H1 (cell line): ENCODE data around the gene ARMC6. TPM values are rescaled to one million over a fixed set of nuclear protein-coding genes. Genes with fewer than 3 reads are reported as not detected.

Source experiments
- CTCF ChIA-PET: fragments of 300-600 bp; sonication (Branson Sonifier 250); formaldehyde crosslinking; loops from one replicate; lab custom pipeline; 2021; ENCODE audit not compliant: partially characterized antibody; lab: Charles Lee
- POLR2A ChIA-PET: fragments of 300-600 bp; sonication (Branson Sonifier 250); formaldehyde crosslinking; loops from one replicate; lab custom pipeline; 2021; ENCODE audit warnings: inconsistent platforms; ENCODE audit not compliant: partially characterized antibody; lab: Charles Lee
- DNase-seq, 2 experiments: peaks; one replicate each; pipeline versions ENCODE4 v3.0.0 to v3.0.0-alpha.2; 2010 to 2022; ENCODE audit warnings: low spot score in 2 of 2, low read depth in 1 of 2, mixed read lengths in 1 of 2
- FAIRE-seq: peaks from 2 replicates; lab custom pipeline; 2011; peaks lifted over from hg19 to GRCh38; lab: Jason Lieb, UNC
- H2AFZ ChIP-seq: 2 replicates; pipeline ENCODE4 v1.8.1; 2012; ENCODE audit warnings: low read length, inconsistent platforms
- H2AK5ac ChIP-seq: 2 replicates; pipeline ENCODE4 v1.6.1; 2013; ENCODE audit warnings: low read depth, low read length
- H2BK120ac ChIP-seq: replicated peaks from 2 replicates; pipeline ENCODE3; 2013; ENCODE audit warnings: low read depth, low read length, inconsistent platforms
- H2BK12ac ChIP-seq: 2 replicates; pipeline ENCODE4 v1.6.1; 2013; ENCODE audit warnings: low read depth, low read length
- H2BK15ac ChIP-seq: 2 replicates; pipeline ENCODE4 v1.6.1; 2013; ENCODE audit warnings: low read length
- H2BK20ac ChIP-seq: 2 replicates; pipeline ENCODE4 v1.6.1; 2013; ENCODE audit warnings: low read length
- H2BK5ac ChIP-seq: 2 replicates; pipeline ENCODE4 v1.6.1; 2013; ENCODE audit warnings: low read depth, low read length
- H3K14ac ChIP-seq: 2 replicates; pipeline ENCODE4 v1.6.1; 2013; ENCODE audit warnings: inconsistent platforms; ENCODE audit not compliant: insufficient read length
- H3K18ac ChIP-seq: 2 replicates; pipeline ENCODE4 v1.6.1; 2013; ENCODE audit warnings: low read length; ENCODE audit errors: extremely low read depth
- H3K23ac ChIP-seq: 2 replicates; pipeline ENCODE4 v1.6.1; 2013; ENCODE audit warnings: inconsistent platforms; ENCODE audit not compliant: insufficient read length
- H3K23me2 ChIP-seq: 2 replicates; pipeline ENCODE4 v1.6.1; 2013; ENCODE audit warnings: low read depth, low read length
- H3K27ac ChIP-seq: 2 replicates; pipeline ENCODE4 v1.6.1; 2011; ENCODE audit warnings: low read depth, low read length, inconsistent platforms
- H3K27me3 ChIP-seq, 4 experiments: replicated peaks in 1 of 4; 1 replicate in 1 of 4; 2 replicates in 3 of 4; pipeline versions ENCODE4 v1.6.1 to v1.8.1; 2011 to 2013; ENCODE audit warnings: low read length in 3 of 4, mild to moderate bottlenecking in 3 of 4, inconsistent platforms in 2 of 4, mixed read lengths in 2 of 4, moderate library complexity in 1 of 4; ENCODE audit not compliant: control insufficient read depth in 3 of 4, insufficient read depth in 3 of 4; ENCODE audit errors: extremely low read depth in 1 of 4
- H3K36me3 ChIP-seq, 4 experiments: 2 replicates each; pipeline versions ENCODE4 v1.6.1 to v1.8.1; 2011 to 2013; ENCODE audit warnings: mild to moderate bottlenecking in 4 of 4, low read length in 3 of 4, moderate library complexity in 2 of 4, control low read depth in 1 of 4, inconsistent platforms in 1 of 4; ENCODE audit not compliant: insufficient read depth in 4 of 4, control insufficient read depth in 2 of 4
- H3K4ac ChIP-seq: replicated peaks from 2 replicates; pipeline ENCODE3; 2013; ENCODE audit warnings: low read length, low read depth, mixed read lengths, inconsistent platforms; ENCODE audit not compliant: insufficient read length
- H3K4me1 ChIP-seq, 4 experiments: replicated peaks in 1 of 4; 1 replicate in 1 of 4; 2 replicates in 3 of 4; pipeline versions ENCODE4 v1.6.1 to v1.8.1; 2011 to 2013; ENCODE audit warnings: low read length in 3 of 4, inconsistent platforms in 2 of 4, mixed read lengths in 1 of 4; ENCODE audit not compliant: insufficient read depth in 4 of 4, control insufficient read depth in 3 of 4
- H3K4me2 ChIP-seq, 2 experiments: 2 replicates each; pipeline versions ENCODE4 v1.6.1 to v1.8.1; 2011 to 2013; ENCODE audit warnings: low read depth in 2 of 2, low read length in 2 of 2, control low read depth in 1 of 2, inconsistent platforms in 1 of 2, mild to moderate bottlenecking in 1 of 2; ENCODE audit not compliant: insufficient read depth in 1 of 2
- H3K4me3 ChIP-seq, 4 experiments: fragments of 200-600, 300-600 bp in 1 of 4; sonication (generic), shearing (Covaris generic), sonication (Bioruptor Twin) in 1 of 4; 2 replicates each; pipeline versions ENCODE4 v1.5.1 to v1.8.1; 2011 to 2016; ENCODE audit warnings: low read length in 4 of 4, low read depth in 3 of 4, control low read depth in 2 of 4, inconsistent platforms in 2 of 4, mild to moderate bottlenecking in 2 of 4, mixed read lengths in 1 of 4, moderate library complexity in 1 of 4; ENCODE audit not compliant: insufficient read depth in 2 of 4; ENCODE audit errors: extremely low read depth in 1 of 4
- H3K56ac ChIP-seq: replicated peaks from 2 replicates; pipeline ENCODE3; 2013; ENCODE audit warnings: low read depth, mild to moderate bottlenecking, mixed read lengths, low read length, inconsistent platforms; ENCODE audit not compliant: insufficient read length
- H3K79me1 ChIP-seq: 2 replicates; pipeline ENCODE4 v1.6.1; 2013; ENCODE audit warnings: low read depth, low read length, control low read depth
- H3K79me2 ChIP-seq, 2 experiments: 2 replicates each; pipeline versions ENCODE4 v1.6.1 to v1.8.1; 2012 to 2013; ENCODE audit warnings: low read length in 2 of 2, mild to moderate bottlenecking in 2 of 2, inconsistent platforms in 1 of 2; ENCODE audit not compliant: insufficient read depth in 2 of 2, control insufficient read depth in 1 of 2
- H3K9ac ChIP-seq, 4 experiments: replicated peaks in 1 of 4; 1 replicate in 1 of 4; 2 replicates in 3 of 4; pipeline versions ENCODE4 v1.6.1 to v1.8.1; 2011 to 2013; ENCODE audit warnings: low read depth in 3 of 4, low read length in 3 of 4, control low read depth in 2 of 4, mild to moderate bottlenecking in 2 of 4, moderate library complexity in 2 of 4, inconsistent platforms in 1 of 4; ENCODE audit errors: extremely low read depth in 1 of 4
- H3K9me3 ChIP-seq, 2 experiments: 2 replicates each; pipeline versions ENCODE4 v1.6.1 to v1.8.1; 2012 to 2013; ENCODE audit warnings: mild to moderate bottlenecking in 2 of 2, moderate library complexity in 2 of 2, control low read depth in 1 of 2, inconsistent platforms in 1 of 2, low read depth in 1 of 2, low read length in 1 of 2, mixed read lengths in 1 of 2; ENCODE audit not compliant: insufficient read depth in 2 of 2
- H4K20me1 ChIP-seq, 2 experiments: replicated peaks in 1 of 2; 2 replicates each; pipeline versions ENCODE3 to v1.8.1; 2011 to 2013; ENCODE audit warnings: inconsistent platforms in 2 of 2, low read length in 2 of 2, mild to moderate bottlenecking in 1 of 2; ENCODE audit not compliant: insufficient read depth in 2 of 2, control insufficient read depth in 1 of 2
- H4K5ac ChIP-seq: 2 replicates; pipeline ENCODE4 v1.6.1; 2013; ENCODE audit warnings: low read length, low read depth, mixed read lengths, inconsistent platforms; ENCODE audit not compliant: insufficient read length
- H4K8ac ChIP-seq: 2 replicates; pipeline ENCODE4 v1.8.0; 2013; ENCODE audit warnings: mild to moderate bottlenecking, moderate library complexity, low read length, inconsistent platforms; ENCODE audit not compliant: insufficient read depth; ENCODE audit errors: extremely low read depth
- H4K91ac ChIP-seq: replicated peaks from 2 replicates; pipeline ENCODE3; 2013; ENCODE audit warnings: low read length, mixed read lengths, inconsistent platforms; ENCODE audit not compliant: insufficient read length
- ATF2 ChIP-seq: IDR thresholded peaks from 2 replicates; pipeline ENCODE4 v1.6.1; 2012; ENCODE audit warnings: low read length, inconsistent platforms
- BCL11A ChIP-seq, 2 experiments: IDR thresholded peaks; one replicate each; pipeline ENCODE4 v1.6.1; 2011; ENCODE audit warnings: low read depth in 2 of 2, low read length in 2 of 2, mild to moderate bottlenecking in 2 of 2
- CEBPB ChIP-seq: IDR thresholded peaks from 2 replicates; pipeline ENCODE4 v1.6.1; 2012; ENCODE audit warnings: low read depth, low read length
- CHD1 ChIP-seq: IDR thresholded peaks from 2 replicates; pipeline ENCODE4 v1.6.1; 2012; ENCODE audit warnings: low read depth, low read length, improper control_type of control experiment
- CHD2 ChIP-seq: IDR thresholded peaks from 2 replicates; pipeline ENCODE4 v1.6.1; 2012; ENCODE audit warnings: low read length, improper control_type of control experiment
- EGR1 ChIP-seq: IDR thresholded peaks from 2 replicates; pipeline ENCODE4 v1.6.1; 2011; ENCODE audit warnings: low read depth, low read length, borderline replicate concordance
- POLR2A ChIP-seq, 2 experiments: IDR thresholded peaks; 1 replicate in 1 of 2; 2 replicates in 1 of 2; pipeline ENCODE4 v1.6.1; 2011; ENCODE audit warnings: low read depth in 2 of 2, low read length in 2 of 2, mild to moderate bottlenecking in 2 of 2; ENCODE audit errors: control extremely low read depth in 1 of 2
- RAD21 ChIP-seq, 2 experiments: IDR thresholded peaks in 1 of 2; conservative IDR thresholded peaks in 1 of 2; 2 replicates each; pipeline ENCODE4 v1.6.1; 2011; ENCODE audit warnings: low read depth in 2 of 2, low read length in 2 of 2, improper control_type of control experiment in 1 of 2, inconsistent platforms in 1 of 2, mild to moderate bottlenecking in 1 of 2, moderate library complexity in 1 of 2
- RBBP5 ChIP-seq: IDR thresholded peaks from 2 replicates; pipeline ENCODE4 v1.7.1; 2012; ENCODE audit warnings: low read depth, mild to moderate bottlenecking, inconsistent platforms, low read length, moderate library complexity, borderline replicate concordance
- SP4 ChIP-seq: IDR thresholded peaks from 2 replicates; pipeline ENCODE4 v1.6.1; 2012; ENCODE audit warnings: low read length, inconsistent platforms
- WGBS, 2 experiments: shearing (Covaris generic) in 1 of 2; methylation state at CpG; one replicate each; pipeline versions ENCODE4 v1.1.6 to v1.1.7; 2013 to 2015; ENCODE audit warnings: low lambda C conversion rate in 2 of 2, mixed read lengths in 2 of 2, inconsistent platforms in 1 of 2, low coverage in 1 of 2, missing lambda C conversion rate in 1 of 2; ENCODE audit not compliant: insufficient replicate concordance in 2 of 2, insufficient coverage in 1 of 2, insufficient read length in 1 of 2; ENCODE audit errors: extremely low coverage in 1 of 2, missing lambda C conversion rate in 1 of 2; 5-methylcytosine and 5-hydroxymethylcytosine counted together
- polyA plus RNA-seq, 7 experiments: library from polyadenylated mRNA; depleted of rRNA in 3 of 7; stranded (reverse) in 5 of 7; unstranded in 2 of 7; fragments of >200 nt in 5 of 7; fragments of 200-250 nt in 2 of 7; gene quantifications; 1 replicate in 5 of 7; 2 replicates in 1 of 7; 4 replicates in 1 of 7; pipeline versions ENCODE4 v1.2.1 to v1.2.3, GENCODE V29; 2011 to 2013; ENCODE audit warnings: missing spikeins in 2 of 7, mixed read lengths in 2 of 7
- total RNA-seq: library from RNA; stranded (reverse); fragmentation: NEBNext Ultra II Directional; extraction: Animal tissue kit (Norgen Biotek cat#: 25700); gene quantifications from 2 replicates; pipeline ENCODE4 v1.2.1, GENCODE V29; 2021

ARMC6 gene
- total and polyA plus RNA-seq, 2 of the 8 experiments (the other 6 are each of a cell fraction or from before 2014, with no cell fraction given): 67.1 to 68.3 TPM

GRCh38 chr19:19057317-19057716 lies 23.9 kb downstream of the ARMC6 start:
- H3K4me2 ChIP-seq: no peak overlapping the region
- WGBS, 2 experiments: 98% methylated on average over 13 of the region's 13 CpGs; no CpG with 5 or more reads in 1 of the 2 experiments
- POLR2A ChIA-PET: interaction anchor here (0.6 to 1.9 kb wide), 3 partner anchors 48 to 68 kb away, joined by 3 to 4 read pairs (median 3); no protein-coding TSS in a partner anchor
- H4K20me1 ChIP-seq: peaks cover 18 to 24% of the 10 kb centered on the region in 2 experiments
- H3K4me3 ChIP-seq: no peak overlapping the region
- H3K27ac ChIP-seq: no peak overlapping the region
- no peak overlapping the region for H4K5ac ChIP-seq
- CTCF ChIA-PET: interaction anchor here (0.6 to 1.8 kb wide), 3 partner anchors 59 to 1138 kb away, joined by 3 to 7 read pairs (median 3); no protein-coding TSS in a partner anchor
- H2BK12ac ChIP-seq: no peak overlapping the region
- TF ChIP-seq BCL11A (IDR thresholded peaks at IDR 0.05; ENCODE audit: low read depth in 2 of 2, low read length in 2 of 2) (no peak), RBBP5 (no peak), POLR2A (IDR thresholded peaks at IDR 0.05; ENCODE audit: control extremely low read depth in 1 of 2, low read depth in 2 of 2, low read length in 2 of 2) (no peak), CHD1 (no peak), EGR1 (no peak), ATF2 (no peak), CEBPB (no peak), CHD2 (no peak), SP4 (no peak), RAD21 (IDR thresholded peaks at IDR 0.05 in 1 of 2, conservative IDR thresholded peaks at IDR 0.05 in 1 of 2; ENCODE audit: low read depth in 2 of 2, low read length in 2 of 2) (no peak)
- FAIRE-seq (no peak), DNase-seq (no peak)
- H2AFZ ChIP-seq: no peak overlapping the region
- peaks cover 14 to 39% (median 33%) of the 10 kb centered on the region in 4 experiments for H3K36me3 ChIP-seq
- no peaks in the 10 kb centered on the region for H3K79me1 ChIP-seq
- no peak overlapping the region for H4K8ac ChIP-seq
- no peak overlapping the region for H3K56ac ChIP-seq
- no peak overlapping the region for H2BK120ac ChIP-seq
- H3K9ac ChIP-seq: no peak overlapping the region
- no peak overlapping the region for H3K14ac ChIP-seq
- no peaks in the 10 kb centered on the region for H3K9me3 ChIP-seq
- no peak overlapping the region for H3K4ac ChIP-seq
- no peak overlapping the region for H3K23ac ChIP-seq
- no peak overlapping the region for H2BK20ac ChIP-seq
- peaks cover 0 to 2% (median under 1%) of the 10 kb centered on the region in 4 experiments; a peak in 2 of 7 replicates for H3K27me3 ChIP-seq
- no peak overlapping the region for H2BK15ac ChIP-seq
- H4K91ac ChIP-seq: no peak overlapping the region
- no peaks in the 10 kb centered on the region for H3K4me1 ChIP-seq
- no peaks in the 10 kb centered on the region for H3K23me2 ChIP-seq
- H2BK5ac ChIP-seq: no peak overlapping the region
- H3K79me2 ChIP-seq: no peaks in the 10 kb centered on the region
- H2AK5ac ChIP-seq: no peak overlapping the region
- H3K18ac ChIP-seq: no peak overlapping the region
